Type B pancreatic cell (in vitro differentiated cells): Measurements from ENCODE around the gene SSTR4. TPM values are rescaled to one million over a fixed set of nuclear protein-coding genes. Genes with fewer than 3 reads are reported as not detected.

Experiments used
- DNase-seq: peaks from one replicate; pipeline ENCODE4 v3.0.0; 2021; ENCODE audit warnings: mixed read lengths; ENCODE audit not compliant: unreplicated experiment; ENCODE audit errors: extremely low spot score
- H3K27ac Mint-ChIP-seq: 2 replicates; pipeline ENCODE4 v1.8.0; 2021; ENCODE audit warnings: mild to moderate bottlenecking, mixed read lengths
- H3K27me3 Mint-ChIP-seq: 2 replicates; pipeline ENCODE4 v1.8.0; 2021; ENCODE audit warnings: mixed read lengths
- H3K36me3 Mint-ChIP-seq: 2 replicates; pipeline ENCODE4 v1.8.0; 2021; ENCODE audit warnings: mixed read lengths
- H3K4me1 Mint-ChIP-seq: one replicate; pipeline ENCODE4 v1.8.0; 2021; ENCODE audit warnings: mixed read lengths; ENCODE audit not compliant: unreplicated experiment
- H3K4me3 Mint-ChIP-seq: 2 replicates; pipeline ENCODE4 v1.8.0; 2021; ENCODE audit warnings: mild to moderate bottlenecking, mixed read lengths
- H3K9me3 Mint-ChIP-seq: 2 replicates; pipeline ENCODE4 v1.8.0; 2021; ENCODE audit warnings: mixed read lengths
- CTCF ChIP-seq: fragments of 200-600 bp; sonication (generic); conservative IDR thresholded peaks from 2 replicates; pipeline ENCODE4 v1.5.0; 2021; ENCODE audit warnings: antibody characterized with exemption, mild to moderate bottlenecking
- total RNA-seq: library from RNA; stranded (reverse); gene quantifications from 2 replicates; pipeline ENCODE4 v1.2.1, GENCODE V29; 2021; ENCODE audit warnings: low replicate concordance

SSTR4 gene
- total RNA-seq, 1 donor from 2014 or later = not detected

GRCh38 chr20:22999756-23000155 is 35.4 kb upstream of the SSTR4 start:
- Mint-ChIP-seq H3K27me3 (peaks cover 6% of the 10 kb centered on the region), H3K4me1 (peaks cover 5% of the 10 kb centered on the region), H3K4me3 (no peak overlapping the region), H3K36me3 (no peaks in the 10 kb centered on the region), H3K9me3 (no peaks in the 10 kb centered on the region), H3K27ac (no peak overlapping the region)
- TF ChIP-seq CTCF = no peak
- DNase-seq = no peak

DNA sequence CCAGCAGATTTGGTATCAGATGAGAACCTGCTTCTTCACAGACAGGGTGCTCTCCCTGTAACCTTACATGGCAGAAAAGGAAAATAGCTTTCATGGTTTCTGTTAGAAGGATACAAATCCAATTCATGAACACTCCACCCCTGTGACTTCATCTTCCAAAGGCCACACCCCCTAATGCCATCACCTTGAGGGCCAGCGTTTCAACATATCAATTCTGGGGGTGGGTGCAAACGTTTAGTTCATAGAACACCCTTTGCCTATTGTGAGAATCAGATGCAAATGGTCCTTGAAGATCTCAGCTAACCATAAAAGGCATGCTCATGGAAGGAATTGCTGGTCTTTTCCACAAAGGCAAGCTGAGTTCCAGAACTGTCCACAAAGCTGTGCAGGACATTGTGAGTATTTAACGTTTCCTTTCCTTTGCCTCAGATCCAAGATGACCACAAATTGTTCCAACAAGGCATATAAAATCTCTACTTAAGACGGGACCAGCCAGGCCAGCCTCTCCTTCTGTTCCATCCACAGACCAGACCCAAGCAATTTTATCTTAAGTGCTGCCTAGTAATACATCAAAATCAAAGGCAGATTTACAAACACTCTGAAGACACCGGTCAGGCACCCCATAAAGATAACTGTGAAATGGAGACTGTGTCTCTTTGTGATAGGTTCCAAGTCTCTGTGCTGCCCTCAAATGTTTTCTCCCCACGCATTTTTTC is 34.7 kb upstream of the SSTR4 start:
- no peak overlapping the region for H3K27ac Mint-ChIP-seq
- no peak for DNase-seq
- TF ChIP-seq CTCF = no peak

GRCh38 chr20:23002276-23002675 is 32.8 kb upstream of the SSTR4 start:
- Mint-ChIP-seq H3K9me3 (no peaks in the 10 kb centered on the region), H3K4me1 (no peaks in the 10 kb centered on the region), H3K27ac (no peak overlapping the region), H3K4me3 (no peak overlapping the region), H3K27me3 (peaks cover 9% of the 10 kb centered on the region), H3K36me3 (no peaks in the 10 kb centered on the region)
- no peak for TF ChIP-seq CTCF
- no peak for DNase-seq

More for the DNA sequence above, 34.7 kb upstream of the SSTR4 start:
- peaks cover 6% of the 10 kb centered on the region for H3K27me3 Mint-ChIP-seq
- H3K4me3 Mint-ChIP-seq = no peak overlapping the region
- H3K4me1 Mint-ChIP-seq = peaks cover 5% of the 10 kb centered on the region
- no peaks in the 10 kb centered on the region for H3K9me3 Mint-ChIP-seq
- H3K36me3 Mint-ChIP-seq = no peaks in the 10 kb centered on the region

GRCh38 chr20:23003077-23003635 is 32.0 kb upstream of the SSTR4 start:
- no peak overlapping the region for H3K4me3 Mint-ChIP-seq
- H3K4me1 Mint-ChIP-seq = no peaks in the 10 kb centered on the region
- no peak overlapping the region for H3K27ac Mint-ChIP-seq
- no peak for TF ChIP-seq CTCF
- no peak for DNase-seq
- H3K9me3 Mint-ChIP-seq = no peaks in the 10 kb centered on the region
- no peaks in the 10 kb centered on the region for H3K36me3 Mint-ChIP-seq
- H3K27me3 Mint-ChIP-seq = peaks cover 9% of the 10 kb centered on the region

DNA sequence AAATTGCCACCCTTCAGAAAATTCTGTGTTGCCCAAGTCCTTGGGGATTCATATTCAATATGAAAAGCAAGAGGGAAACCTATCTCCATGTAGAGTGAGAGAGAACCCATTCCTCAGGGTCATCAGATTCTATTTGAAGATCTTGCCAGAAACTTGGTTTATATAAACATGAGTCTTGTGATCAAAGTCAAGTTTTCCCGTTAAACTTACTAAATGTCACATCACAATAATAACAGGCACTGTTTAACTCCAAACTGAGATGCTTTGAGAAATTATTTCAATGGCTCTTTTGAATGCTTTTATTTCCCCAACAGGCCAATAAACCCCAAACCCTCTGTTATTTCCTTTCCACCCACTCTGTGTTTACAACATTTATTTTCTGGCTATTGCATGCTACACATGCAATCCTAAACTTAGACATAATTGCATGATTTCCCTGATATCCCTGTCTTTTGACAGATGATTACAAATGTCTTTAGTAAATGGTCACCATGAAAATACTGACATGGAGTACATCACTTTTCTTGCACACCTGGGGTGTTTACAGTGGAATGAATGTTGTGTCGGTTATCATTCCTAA is 31.1 kb upstream of the SSTR4 start:
- TF ChIP-seq CTCF = no peak

More for the DNA sequence above, 31.1 kb upstream of the SSTR4 start:
- H3K36me3 Mint-ChIP-seq = no peaks in the 10 kb centered on the region
- no peak overlapping the region for H3K27ac Mint-ChIP-seq
- no peak for DNase-seq
- H3K4me1 Mint-ChIP-seq = no peaks in the 10 kb centered on the region
- H3K9me3 Mint-ChIP-seq = no peaks in the 10 kb centered on the region
- H3K4me3 Mint-ChIP-seq = no peak overlapping the region
- peaks cover 9% of the 10 kb centered on the region for H3K27me3 Mint-ChIP-seq
